ENCODE measurements around the gene SCG3. TPM values are rescaled to one million over a fixed set of nuclear protein-coding genes. Genes with fewer than 3 reads are reported as not detected.
A peak's percentile ranks its signal among the peaks of the same experiment; 100 is the strongest.

The SCG3 gene
- total and polyA plus RNA-seq, 2 of the 4 experiments (the other 2 are of a cell fraction): 0.02 TPM; not detected in 1

DNA sequence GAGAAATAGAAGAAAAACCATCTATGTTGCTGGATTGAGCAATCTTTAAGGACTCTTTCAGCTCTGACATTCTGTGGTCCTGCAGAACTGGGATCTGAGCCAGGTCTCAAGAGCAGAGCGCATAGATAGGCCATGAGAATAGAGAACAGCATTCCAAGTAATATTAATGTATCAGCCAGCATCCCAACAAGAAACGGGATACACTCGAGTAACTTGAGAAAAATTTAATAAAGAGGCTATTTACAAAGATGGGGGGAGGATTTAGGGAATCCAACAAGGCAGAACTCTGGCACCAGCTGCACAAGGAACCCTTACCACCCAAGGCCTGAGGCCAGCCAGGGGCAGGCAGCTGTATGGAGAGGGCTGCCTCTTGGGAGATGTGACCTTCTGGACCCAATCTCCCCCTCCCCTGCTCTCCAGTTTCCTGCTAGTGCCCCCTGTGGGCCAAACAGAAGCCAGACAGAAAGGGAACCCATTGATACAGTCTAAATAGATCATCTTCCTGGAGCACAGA is 78.3 kb downstream of the SCG3 start:
- Histone ChIP-seq H2AK5ac (ENCODE audit: low read depth, low read length) (no peak overlapping the region), H4K8ac (ENCODE audit: low read depth in 2 of 2, low read length in 2 of 2) (no peak overlapping the region), H3K14ac (replicated peaks; ENCODE audit: low read depth, low read length) (no peak overlapping the region), H2BK20ac (ENCODE audit: low read depth, low read length) (0 out of 2 replicates have a peak overlapping the region, but pooled peaks have one; percentile 3), H3K56ac (ENCODE audit: extremely low read depth, insufficient read depth, low read length) (no peak overlapping the region), H3K9me3 (ENCODE audit: control insufficient read depth, insufficient read depth, low read length) (no peaks in the 10 kb centered on the region), H4K20me1 (ENCODE audit: insufficient read depth, low read length) (peaks cover 13% of the 10 kb centered on the region; the same call in 1 of the 2 replicates), H3K9ac (ENCODE audit: low read depth, low read length) (no peak overlapping the region), H3K4me1 (ENCODE audit: control insufficient read depth, insufficient read depth, low read length) (peaks cover 9% of the 10 kb centered on the region), H3K23ac (ENCODE audit: low read depth, low read length) (no peak overlapping the region), H3K79me1 (ENCODE audit: low read depth in 1 of 2, low read length in 2 of 2) (peaks cover 6 to 23% of the 10 kb centered on the region in 2 experiments; a peak in 3 of 4 replicates), H3K4ac (ENCODE audit: low read depth, low read length) (peak overlapping the region; percentile 13; the same call in 1 of the 2 replicates), H3K27me3 (ENCODE audit: control insufficient read depth, insufficient read depth, low read length) (no peaks in the 10 kb centered on the region), H2BK120ac (ENCODE audit: low read depth, low read length) (no peak overlapping the region), H2BK5ac (ENCODE audit: low read depth, low read length, poor library complexity, severe bottlenecking) (peak overlapping the region; percentile 33), H3K18ac (ENCODE audit: low read depth, low read length) (no peak overlapping the region), H2AFZ (replicated peaks; ENCODE audit: low read length, poor library complexity) (peak overlapping the region; percentile 46), H3K4me3 (ENCODE audit: insufficient read depth, low read depth, low read length) (no peak overlapping the region), H4K5ac (ENCODE audit: low read depth, low read length) (no peak overlapping the region), H2BK15ac (ENCODE audit: low read depth, low read length) (no peak overlapping the region), H2AK9ac (replicated peaks; ENCODE audit: low read depth, low read length, poor library complexity) (no peak overlapping the region), H3K9me1 (ENCODE audit: insufficient read depth, low read length) (peaks cover 7% of the 10 kb centered on the region), H4K91ac (ENCODE audit: insufficient read depth, low read depth, low read length) (no peak overlapping the region), H3K36me3 (ENCODE audit: control insufficient read depth, insufficient read depth, low read length) (no peaks in the 10 kb centered on the region), H3K4me2 (ENCODE audit: low read depth, low read length) (peak overlapping the region; percentile 3; the same call in 1 of the 2 replicates), H3K27ac (ENCODE audit: insufficient read depth, low read length) (peak overlapping the region; percentile 34; the same call in 1 of the 2 replicates)
- intact Hi-C loops (cut with micrococcal nuclease): loop anchor here (2.0 to 5.0 kb wide), 2 partner anchors 23 to 72 kb away; partner anchors contain the start of gene LYSMD2
- no CpG with 5 or more reads among the region's 3 CpGs for WGBS, 2 experiments (ENCODE audit: extremely low coverage in 2 of 2, insufficient read length in 1 of 2)
- peak; percentile 97 for DNase-seq
- dilution Hi-C loops (cut with HindIII; ENCODE audit: low sequenced_read_pairs, unreplicated experiment): no loop called here
- no TSS peak for BruUV-seq (replicated peaks)
- ChIA-PET CTCF (interaction anchor here (0.6 to 0.8 kb wide), 2 partner anchors 78 to 109 kb away, joined by 3 read pairs; partner anchors contain the start of gene SCG3), POLR2A (ENCODE audit: unreplicated experiment) (interaction anchor here (0.6 kb wide), 1 partner anchor 663 kb away, joined by 4 read pairs; no protein-coding TSS in a partner anchor)
- in situ Hi-C loops (cut with MboI; ENCODE audit: low sequenced_read_pairs): no loop called here
- TF ChIP-seq RCOR1 (IDR thresholded peaks at IDR 0.05; ENCODE audit: insufficient replicate concordance, low read length) (peak; percentile 52), CEBPB (IDR thresholded peaks at IDR 0.05; ENCODE audit: low read depth, low read length) (peak; percentile 99), SMC3 (IDR thresholded peaks at IDR 0.05; ENCODE audit: low read depth, low read length) (no peak)
- TF ChIP-seq, protein P1, sequence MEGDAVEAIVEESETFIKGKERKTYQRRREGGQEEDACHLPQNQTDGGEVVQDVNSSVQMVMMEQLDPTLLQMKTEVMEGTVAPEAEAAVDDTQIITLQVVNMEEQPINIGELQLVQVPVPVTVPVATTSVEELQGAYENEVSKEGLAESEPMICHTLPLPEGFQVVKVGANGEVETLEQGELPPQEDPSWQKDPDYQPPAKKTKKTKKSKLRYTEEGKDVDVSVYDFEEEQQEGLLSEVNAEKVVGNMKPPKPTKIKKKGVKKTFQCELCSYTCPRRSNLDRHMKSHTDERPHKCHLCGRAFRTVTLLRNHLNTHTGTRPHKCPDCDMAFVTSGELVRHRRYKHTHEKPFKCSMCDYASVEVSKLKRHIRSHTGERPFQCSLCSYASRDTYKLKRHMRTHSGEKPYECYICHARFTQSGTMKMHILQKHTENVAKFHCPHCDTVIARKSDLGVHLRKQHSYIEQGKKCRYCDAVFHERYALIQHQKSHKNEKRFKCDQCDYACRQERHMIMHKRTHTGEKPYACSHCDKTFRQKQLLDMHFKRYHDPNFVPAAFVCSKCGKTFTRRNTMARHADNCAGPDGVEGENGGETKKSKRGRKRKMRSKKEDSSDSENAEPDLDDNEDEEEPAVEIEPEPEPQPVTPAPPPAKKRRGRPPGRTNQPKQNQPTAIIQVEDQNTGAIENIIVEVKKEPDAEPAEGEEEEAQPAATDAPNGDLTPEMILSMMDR (conservative IDR thresholded peaks at IDR 0.05; ENCODE audit: low read depth, low read length): 0 out of 2 replicates have a peak, but pooled peaks have one; percentile 7
- TF ChIP-seq, protein P2, sequence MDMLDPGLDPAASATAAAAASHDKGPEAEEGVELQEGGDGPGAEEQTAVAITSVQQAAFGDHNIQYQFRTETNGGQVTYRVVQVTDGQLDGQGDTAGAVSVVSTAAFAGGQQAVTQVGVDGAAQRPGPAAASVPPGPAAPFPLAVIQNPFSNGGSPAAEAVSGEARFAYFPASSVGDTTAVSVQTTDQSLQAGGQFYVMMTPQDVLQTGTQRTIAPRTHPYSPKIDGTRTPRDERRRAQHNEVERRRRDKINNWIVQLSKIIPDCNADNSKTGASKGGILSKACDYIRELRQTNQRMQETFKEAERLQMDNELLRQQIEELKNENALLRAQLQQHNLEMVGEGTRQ (IDR thresholded peaks at IDR 0.05; ENCODE audit: low read depth, low read length): no peak
- TF ChIP-seq, protein P3, sequence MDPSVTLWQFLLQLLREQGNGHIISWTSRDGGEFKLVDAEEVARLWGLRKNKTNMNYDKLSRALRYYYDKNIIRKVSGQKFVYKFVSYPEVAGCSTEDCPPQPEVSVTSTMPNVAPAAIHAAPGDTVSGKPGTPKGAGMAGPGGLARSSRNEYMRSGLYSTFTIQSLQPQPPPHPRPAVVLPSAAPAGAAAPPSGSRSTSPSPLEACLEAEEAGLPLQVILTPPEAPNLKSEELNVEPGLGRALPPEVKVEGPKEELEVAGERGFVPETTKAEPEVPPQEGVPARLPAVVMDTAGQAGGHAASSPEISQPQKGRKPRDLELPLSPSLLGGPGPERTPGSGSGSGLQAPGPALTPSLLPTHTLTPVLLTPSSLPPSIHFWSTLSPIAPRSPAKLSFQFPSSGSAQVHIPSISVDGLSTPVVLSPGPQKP (IDR thresholded peaks at IDR 0.05; ENCODE audit: borderline replicate concordance, low read depth, low read length): no peak
- peak; percentile 93 for ATAC-seq (ENCODE audit: low read depth)
